SKM-1 treated with dmso at 0.1 percent for 144 hours (cell line): ENCODE measurements around the gene CTNND2.
"Not testable (repeated sequence)": the region's sequence is repeated elsewhere in the genome, so short reads cannot be mapped to it uniquely, and the experiment has no call there.

Source experiments
- DNase-seq: peaks from one replicate; lab custom pipeline; 2025; ENCODE audit not compliant: unreplicated experiment; lab: John Stamatoyannopoulos, UW

CTNND2 gene

GRCh38 chr5:11324521-11325289, 579.5 kb downstream of the CTNND2 start:
- DNase-seq, result no peak

- no peak for DNase-seq
Observed at GRCh38 chr5:11323761-11324160, 580.5 kb downstream of the CTNND2 start.

- peak; percentile 39 for DNase-seq
Observed at GRCh38 chr5:11322133-11322532, 582.1 kb downstream of the CTNND2 start.

GRCh38 chr5:11319836-11320580, 584.2 kb downstream of the CTNND2 start:
- no peak for DNase-seq

- not testable (repeated sequence) for DNase-seq
Observed at GRCh38 chr5:11313694-11314093, 590.6 kb downstream of the CTNND2 start.

GRCh38 chr5:11311731-11312130, 592.5 kb downstream of the CTNND2 start:
- no peak for DNase-seq

- DNase-seq, result no peak
Observed at GRCh38 chr5:11311272-11311671, 593.0 kb downstream of the CTNND2 start.

- no peak for DNase-seq
Observed at GRCh38 chr5:11310158-11310557, 594.1 kb downstream of the CTNND2 start.

- DNase-seq, result no peak
Observed at GRCh38 chr5:11306365-11306764, 597.9 kb downstream of the CTNND2 start.

- DNase-seq, result no peak
Observed at GRCh38 chr5:11305245-11305644, 599.0 kb downstream of the CTNND2 start.

GRCh38 chr5:11304641-11305040, 599.6 kb downstream of the CTNND2 start:
- no peak for DNase-seq

GRCh38 chr5:11302663-11303062, 601.6 kb downstream of the CTNND2 start:
- DNase-seq, result peak; percentile 85

GRCh38 chr5:11301171-11301570, 603.1 kb downstream of the CTNND2 start:
- DNase-seq, result no peak

GRCh38 chr5:11300736-11301135, 603.5 kb downstream of the CTNND2 start:
- DNase-seq, result peak; percentile 9

- no peak for DNase-seq
Observed at GRCh38 chr5:11298877-11299276, 605.4 kb downstream of the CTNND2 start.

- no peak for DNase-seq
Observed at GRCh38 chr5:11293523-11293922, 610.7 kb downstream of the CTNND2 start.

- no peak for DNase-seq
Observed at GRCh38 chr5:11292648-11293356, 611.4 kb downstream of the CTNND2 start.

- no peak for DNase-seq
Observed at GRCh38 chr5:11289733-11290132, 614.5 kb downstream of the CTNND2 start.

GRCh38 chr5:11289208-11289607, 615.0 kb downstream of the CTNND2 start:
- no peak for DNase-seq

GRCh38 chr5:11281842-11282241, 622.4 kb downstream of the CTNND2 start:
- no peak for DNase-seq

- DNase-seq, result no peak
Observed at GRCh38 chr5:11277323-11277722, 626.9 kb downstream of the CTNND2 start.
